NCI-H2107 treated with DMSO at 0.1 percent for 48 hours (cell line): Measurements from ENCODE around the gene MAP3K21.

ENCODE experiments used
- DNase-seq: peaks from one replicate; lab custom pipeline; 2025; ENCODE audit not compliant: unreplicated experiment; lab: John Stamatoyannopoulos, UW

Gene MAP3K21

GRCh38 chr1:233357595-233358397, 30.3 kb downstream of the MAP3K21 start:
- no peak for DNase-seq

- DNase-seq: no peak
Measured at GRCh38 chr1:233359431-233359830, 31.9 kb downstream of the MAP3K21 start.

GRCh38 chr1:233359905-233360304, 32.4 kb downstream of the MAP3K21 start:
- no peak for DNase-seq

GRCh38 chr1:233360525-233361102, 33.1 kb downstream of the MAP3K21 start:
- no peak for DNase-seq

- no peak for DNase-seq
Measured at GRCh38 chr1:233361876-233362275, 34.4 kb downstream of the MAP3K21 start.

GRCh38 chr1:233362743-233363142, 35.2 kb downstream of the MAP3K21 start:
- no peak for DNase-seq

- DNase-seq: no peak
Measured at GRCh38 chr1:233364026-233364425, 36.5 kb downstream of the MAP3K21 start.

GRCh38 chr1:233364695-233365539, 37.4 kb downstream of the MAP3K21 start:
- DNase-seq: peak; percentile 31

- no peak for DNase-seq
Measured at GRCh38 chr1:233366575-233366974, 39.1 kb downstream of the MAP3K21 start.

GRCh38 chr1:233367057-233367803, 39.7 kb downstream of the MAP3K21 start:
- DNase-seq: no peak

- DNase-seq: no peak
Measured at GRCh38 chr1:233368106-233368788, 40.7 kb downstream of the MAP3K21 start.

- no peak for DNase-seq
Measured at GRCh38 chr1:233368789-233369130, 41.2 kb downstream of the MAP3K21 start.

GRCh38 chr1:233372218-233373120, 44.9 kb downstream of the MAP3K21 start:
- DNase-seq: no peak

- DNase-seq: no peak
Measured at GRCh38 chr1:233373226-233373625, 45.7 kb downstream of the MAP3K21 start.

GRCh38 chr1:233375653-233376052, 48.1 kb downstream of the MAP3K21 start:
- DNase-seq: no peak

GRCh38 chr1:233376382-233377110, 49.0 kb downstream of the MAP3K21 start:
- DNase-seq: no peak

GRCh38 chr1:233379869-233380438, 52.4 kb downstream of the MAP3K21 start:
- DNase-seq: no peak

GRCh38 chr1:233381806-233382205, 54.3 kb downstream of the MAP3K21 start:
- DNase-seq: no peak

- no peak for DNase-seq
Measured at GRCh38 chr1:233383984-233384383, 56.5 kb downstream of the MAP3K21 start.
